HG03097 (cell line): ENCODE data around the gene REM1.
"Not testable (repeated sequence)": the region's sequence is repeated elsewhere in the genome, so short reads cannot be mapped to it uniquely, and the experiment has no call there.

Source experiments
- ATAC-seq: cut with Tn5 transposase; IDR thresholded peaks from one replicate; pipeline ENCODE4 v1.9.1; 2021; ENCODE audit not compliant: unreplicated experiment, low FRiP score

REM1 gene, protein sequence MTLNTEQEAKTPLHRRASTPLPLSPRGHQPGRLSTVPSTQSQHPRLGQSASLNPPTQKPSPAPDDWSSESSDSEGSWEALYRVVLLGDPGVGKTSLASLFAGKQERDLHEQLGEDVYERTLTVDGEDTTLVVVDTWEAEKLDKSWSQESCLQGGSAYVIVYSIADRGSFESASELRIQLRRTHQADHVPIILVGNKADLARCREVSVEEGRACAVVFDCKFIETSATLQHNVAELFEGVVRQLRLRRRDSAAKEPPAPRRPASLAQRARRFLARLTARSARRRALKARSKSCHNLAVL

DNA sequence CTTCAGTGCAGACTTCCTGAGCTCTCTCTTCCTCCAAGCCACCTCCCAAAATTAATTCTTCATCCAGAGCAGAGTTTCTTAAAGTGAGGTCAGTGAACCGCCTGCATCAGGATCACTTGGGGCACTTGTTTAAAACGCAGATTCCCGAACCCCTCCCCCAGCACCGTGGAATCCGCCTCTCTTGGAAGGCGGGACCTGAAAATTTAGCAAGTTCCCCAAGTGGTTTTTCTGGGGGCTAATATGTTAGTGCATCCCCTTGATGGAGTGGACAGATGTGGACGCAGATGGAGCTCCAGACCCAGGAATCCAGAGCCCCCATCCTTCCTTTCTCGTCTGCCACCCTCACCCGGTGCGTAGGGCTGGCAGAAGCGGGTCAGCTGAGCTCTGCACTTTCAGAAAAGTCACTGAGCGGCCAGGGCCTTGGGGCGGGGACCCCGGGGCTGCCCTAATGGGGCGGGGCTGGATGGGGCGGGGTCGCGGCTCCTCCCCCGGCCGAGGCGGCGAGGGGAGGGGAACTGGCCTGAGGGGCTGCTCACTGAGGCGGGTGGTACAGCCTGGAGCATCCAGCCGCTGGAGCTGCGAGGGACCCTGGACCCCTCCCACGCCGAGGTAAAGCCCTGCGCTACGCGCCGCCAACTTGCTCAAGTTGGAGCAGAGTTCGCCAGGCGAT is at the start of gene REM1, which contains the start of gene DEFB124:
REM1 (plus strand) TSS at position 531 of the 670 bp plus-strand sequence. CDS start 1,158 bp downstream, outside the sequence.
DEFB124 (minus strand) TSS at position 370 of the 670 bp plus-strand sequence. CDS start 2,114 bp downstream, outside the sequence.
- no peak for ATAC-seq

DNA sequence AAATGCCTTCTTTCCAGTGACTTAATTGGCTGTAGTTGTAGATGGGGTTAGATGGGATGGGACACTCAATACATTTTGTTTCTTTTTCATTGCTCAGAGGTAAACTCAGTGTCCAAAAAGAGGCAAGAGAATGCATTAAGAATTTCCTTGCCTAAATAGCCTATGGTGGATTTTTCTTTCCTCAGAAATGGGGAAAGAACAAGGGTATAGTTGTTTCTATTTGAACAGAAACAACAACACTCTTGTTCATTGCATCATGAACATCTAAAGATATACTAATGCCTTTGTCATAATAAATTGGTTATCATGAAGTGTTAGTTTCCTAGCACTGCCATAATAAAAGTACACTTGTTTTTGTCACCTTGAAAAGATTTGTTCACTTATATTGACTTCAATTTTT is 49.3 kb upstream of the REM1 start:
- ATAC-seq = no peak

DNA sequence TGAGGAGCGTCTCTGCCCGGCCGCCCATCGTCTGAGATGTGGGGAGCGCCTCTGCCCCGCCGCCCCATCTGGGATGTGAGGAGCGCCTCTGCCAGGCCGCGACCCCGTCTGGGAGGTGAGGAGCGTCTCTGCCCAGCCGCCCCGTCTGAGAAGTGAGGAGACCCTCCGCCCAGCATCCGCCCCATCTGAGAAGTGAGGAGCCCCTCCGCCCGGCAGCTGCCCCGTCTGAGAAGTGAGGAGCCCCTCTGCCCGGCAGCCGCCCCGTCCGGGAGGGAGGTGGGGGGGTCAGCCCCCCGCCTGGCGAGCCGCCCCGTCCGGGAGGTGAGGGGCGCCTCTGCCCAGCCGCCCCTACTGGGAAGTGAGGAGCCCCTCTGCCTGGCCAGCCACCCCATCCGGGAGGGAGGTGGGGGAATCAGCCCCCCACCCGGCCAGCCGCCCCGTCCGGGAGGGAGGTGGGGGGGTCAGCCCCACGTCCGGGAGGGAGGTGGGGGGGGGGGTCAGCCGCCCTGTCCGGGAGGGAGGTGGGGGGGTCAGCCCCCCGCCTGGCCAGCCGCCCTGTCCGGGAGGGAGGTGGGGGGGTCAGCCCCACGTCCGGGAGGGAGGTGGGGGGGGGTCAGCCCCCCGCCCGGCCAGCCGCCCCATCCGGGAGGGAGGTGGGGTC is 48.1 kb upstream of the REM1 start:
- ATAC-seq = not testable (repeated sequence)

DNA sequence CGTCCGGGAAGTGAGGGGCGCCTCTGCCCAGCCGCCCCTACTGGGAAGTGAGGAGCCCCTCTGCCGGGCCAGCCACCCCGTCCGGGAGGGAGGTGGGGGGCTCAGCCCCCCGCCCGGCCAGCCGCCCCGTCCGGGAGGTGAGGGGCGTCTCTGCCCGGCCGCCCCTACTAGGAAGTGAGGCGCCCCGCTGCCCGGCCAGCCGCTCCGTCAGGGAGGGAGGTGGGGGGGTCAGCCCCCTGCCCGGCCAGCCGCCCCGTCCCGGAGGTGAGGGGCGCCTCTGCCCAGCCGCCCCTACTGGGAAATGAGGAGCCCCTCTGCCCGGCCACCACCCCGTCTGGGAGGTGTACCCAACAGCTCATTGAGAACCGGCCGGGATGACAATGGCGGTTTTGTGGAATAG is 47.5 kb upstream of the REM1 start:
- ATAC-seq = not testable (repeated sequence)

DNA sequence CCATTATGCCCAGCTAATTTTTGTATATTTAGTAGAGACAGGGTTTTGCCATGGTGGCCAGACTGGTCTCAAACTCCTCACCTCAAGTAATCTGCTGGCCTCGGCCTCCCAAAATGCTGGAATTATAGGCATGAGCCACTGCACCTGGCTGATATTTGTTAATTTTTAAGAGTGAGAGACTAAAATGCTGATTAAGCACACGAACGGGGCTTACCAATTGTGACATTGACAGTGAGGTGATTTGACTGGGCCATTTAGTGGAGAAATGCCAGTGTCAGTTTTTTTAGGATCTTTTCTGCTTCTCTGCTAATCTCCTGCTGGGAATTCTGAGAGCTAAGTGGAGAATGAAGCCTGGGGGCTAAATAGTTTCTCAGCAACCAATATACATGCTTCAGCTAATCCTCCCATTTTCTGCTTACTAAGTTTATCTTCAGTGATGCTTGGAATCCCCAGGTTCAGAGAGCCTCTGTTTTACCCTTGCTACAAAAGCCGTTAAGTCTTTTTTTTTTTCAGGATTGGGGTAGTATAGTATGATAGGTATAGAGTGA is 44.4 kb upstream of the REM1 start:
- ATAC-seq = no peak

DNA sequence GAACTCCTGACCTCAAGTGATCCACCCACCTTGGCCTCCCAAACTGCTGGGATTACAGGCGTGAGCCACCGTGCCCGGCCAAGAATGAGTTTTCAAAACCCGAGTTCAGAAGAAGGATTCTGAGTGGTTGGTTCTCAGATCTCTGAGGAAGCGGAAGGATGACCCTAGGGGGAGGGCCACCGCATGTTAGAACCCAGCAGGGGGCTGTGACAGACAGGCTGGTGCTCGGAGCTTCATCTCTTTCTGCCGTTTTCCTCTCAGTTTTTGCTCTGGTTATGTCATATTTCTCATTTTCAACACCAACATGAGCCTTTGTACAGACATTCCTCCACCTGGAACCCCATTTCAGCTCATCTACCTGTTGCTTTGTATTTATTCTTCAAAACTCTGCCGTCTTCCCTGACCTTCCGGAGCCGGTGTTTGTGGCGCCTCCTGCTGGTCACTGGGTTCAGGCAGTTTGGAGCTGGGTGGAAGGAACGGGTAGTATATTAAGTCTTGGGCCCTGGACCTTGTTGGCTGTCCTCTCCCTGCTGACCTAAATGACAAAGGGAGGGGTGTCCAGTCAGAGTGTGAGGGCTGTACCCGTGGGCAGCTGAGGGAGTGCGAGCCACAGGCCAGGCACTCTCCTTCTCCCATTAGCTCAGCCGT is 35.0 kb upstream of the REM1 start, which contains the start of gene DEFB123:
DEFB123 (plus strand) TSS at position 621 of the 648 bp plus-strand sequence. CDS start 67 bp downstream, outside the sequence.
- no peak for ATAC-seq

DNA sequence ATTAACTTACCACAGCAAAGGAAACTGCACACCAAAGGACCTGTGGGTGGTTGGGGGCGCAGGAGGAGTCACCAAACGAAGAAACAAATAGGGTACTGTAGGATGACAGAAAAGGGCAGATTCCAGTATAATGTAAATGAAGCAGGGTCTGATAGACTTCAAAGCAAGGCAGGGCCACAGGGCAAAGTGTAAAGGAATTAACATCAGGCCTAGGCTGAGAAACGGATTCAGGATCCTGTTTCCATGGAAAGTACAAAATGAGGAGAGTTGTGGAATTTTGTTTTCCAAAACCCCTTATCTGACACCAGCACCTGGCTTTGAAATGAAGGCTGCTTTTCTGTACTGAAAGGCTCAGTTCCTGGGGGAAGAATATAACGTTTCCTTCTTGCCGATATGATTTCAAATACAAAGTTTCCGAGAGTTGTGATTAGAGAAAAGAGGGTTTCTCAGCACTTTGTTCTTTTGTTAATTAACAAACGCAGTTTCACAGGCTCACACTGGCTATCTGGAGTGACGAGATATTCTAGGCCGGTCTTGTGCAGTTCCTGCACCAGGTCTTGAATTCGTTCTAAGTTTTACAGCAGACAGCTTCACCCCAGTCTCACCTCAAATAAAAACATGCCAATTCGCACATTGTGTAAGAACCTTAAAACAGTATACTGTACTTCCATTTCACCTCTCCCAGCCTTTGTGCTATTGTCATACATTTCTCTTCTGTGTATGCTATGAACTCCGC is 28.8 kb upstream of the REM1 start:
- no peak for ATAC-seq

DNA sequence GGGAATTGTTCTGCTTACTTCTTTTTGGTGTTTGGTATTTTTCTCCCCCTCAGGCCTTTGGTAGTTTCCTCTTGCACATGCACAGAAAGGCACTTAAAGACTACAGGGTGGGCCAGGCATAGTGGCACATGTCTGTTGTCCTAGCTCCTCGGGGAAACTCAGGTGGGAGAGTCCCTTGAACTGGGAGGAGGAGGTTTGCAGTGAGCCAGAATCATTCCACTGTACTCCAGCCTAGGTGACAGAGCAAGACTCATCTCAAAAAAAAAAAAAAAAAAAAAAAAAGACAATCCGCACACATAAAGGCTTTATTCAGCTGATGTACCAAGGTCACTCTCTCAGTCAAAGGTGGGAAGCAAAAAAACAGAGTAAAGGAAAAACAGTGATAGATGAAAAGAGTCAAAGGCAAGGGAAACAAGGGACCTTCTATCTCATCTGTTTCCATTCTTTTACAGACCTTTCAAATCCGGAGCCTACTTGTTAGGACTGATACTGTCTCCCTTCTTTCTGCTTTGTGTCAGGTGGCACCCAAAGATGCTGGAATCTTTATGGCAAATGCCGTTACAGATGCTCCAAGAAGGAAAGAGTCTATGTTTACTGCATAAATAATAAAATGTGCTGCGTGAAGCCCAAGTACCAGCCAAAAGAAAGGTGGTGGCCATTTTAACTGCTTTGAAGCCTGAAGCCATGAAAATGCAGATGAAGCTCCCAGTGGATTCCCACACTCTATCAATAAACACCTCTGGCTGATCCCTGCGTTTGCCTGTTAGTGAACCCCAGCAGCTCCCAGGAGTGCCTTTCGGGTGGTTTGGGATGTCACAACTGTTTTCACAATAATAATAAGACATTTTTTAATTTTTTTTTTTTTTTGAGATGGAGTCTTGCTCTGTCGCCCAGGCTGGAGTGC is 25.3 kb upstream of the REM1 start:
- ATAC-seq = no peak

DNA sequence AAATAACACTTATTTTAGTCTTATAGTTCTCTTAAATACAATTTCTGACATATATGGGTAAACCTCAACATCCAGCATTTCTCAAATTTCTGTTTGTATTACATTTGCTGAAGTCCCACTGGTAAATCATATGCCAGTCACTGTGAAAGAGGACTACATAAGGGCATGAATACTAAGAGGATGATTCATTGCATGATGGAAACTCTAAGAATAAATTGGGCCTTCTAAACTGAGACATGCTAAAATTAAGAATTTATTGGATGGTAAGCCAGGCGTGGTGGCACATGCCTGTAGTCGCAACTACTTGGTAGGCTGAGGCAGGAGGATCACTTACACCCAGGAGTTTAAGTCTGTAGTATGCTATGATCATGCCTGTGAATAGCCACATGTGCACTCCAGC is 22.5 kb upstream of the REM1 start:
- ATAC-seq = no peak

DNA sequence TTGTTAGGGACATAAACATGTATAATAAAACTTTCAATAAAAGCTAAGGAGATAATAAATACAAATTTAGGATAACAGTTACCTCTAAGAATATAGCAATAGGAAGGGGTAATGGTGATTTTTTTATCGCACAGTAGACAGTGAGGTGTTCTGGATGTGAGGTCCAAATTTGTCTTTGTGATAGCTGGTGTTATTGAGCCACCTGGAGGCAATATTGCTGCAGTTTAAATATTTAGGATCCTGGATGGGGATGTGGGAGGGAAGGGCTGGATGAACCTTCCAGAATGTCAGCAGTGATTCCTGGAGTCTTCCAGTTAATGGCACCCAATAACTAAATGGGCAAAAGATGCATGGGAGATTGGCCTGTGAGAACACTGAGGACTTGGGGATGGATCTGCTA is 20.7 kb upstream of the REM1 start:
- no peak for ATAC-seq

DNA sequence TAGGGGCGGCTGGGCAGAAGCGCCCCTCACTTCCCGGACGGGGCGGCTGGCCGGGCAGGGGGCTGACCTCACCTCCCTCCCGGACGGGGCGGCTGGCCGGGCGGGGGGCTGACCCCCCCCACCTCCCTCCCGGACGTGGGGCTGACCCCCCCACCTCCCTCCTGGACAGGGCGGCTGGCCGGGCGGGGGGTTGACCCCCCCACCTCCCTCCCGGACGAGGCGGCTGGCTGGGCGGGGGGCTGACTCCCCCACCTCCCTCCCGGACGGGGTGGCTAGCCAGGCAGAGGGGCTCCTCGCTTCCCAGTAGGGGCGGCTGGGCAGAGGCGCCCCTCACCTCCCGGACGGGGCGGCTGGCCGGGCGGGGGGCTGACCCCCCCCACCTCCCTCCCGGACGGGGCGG is 4.1 kb upstream of the REM1 start:
- not testable (repeated sequence) for ATAC-seq

DNA sequence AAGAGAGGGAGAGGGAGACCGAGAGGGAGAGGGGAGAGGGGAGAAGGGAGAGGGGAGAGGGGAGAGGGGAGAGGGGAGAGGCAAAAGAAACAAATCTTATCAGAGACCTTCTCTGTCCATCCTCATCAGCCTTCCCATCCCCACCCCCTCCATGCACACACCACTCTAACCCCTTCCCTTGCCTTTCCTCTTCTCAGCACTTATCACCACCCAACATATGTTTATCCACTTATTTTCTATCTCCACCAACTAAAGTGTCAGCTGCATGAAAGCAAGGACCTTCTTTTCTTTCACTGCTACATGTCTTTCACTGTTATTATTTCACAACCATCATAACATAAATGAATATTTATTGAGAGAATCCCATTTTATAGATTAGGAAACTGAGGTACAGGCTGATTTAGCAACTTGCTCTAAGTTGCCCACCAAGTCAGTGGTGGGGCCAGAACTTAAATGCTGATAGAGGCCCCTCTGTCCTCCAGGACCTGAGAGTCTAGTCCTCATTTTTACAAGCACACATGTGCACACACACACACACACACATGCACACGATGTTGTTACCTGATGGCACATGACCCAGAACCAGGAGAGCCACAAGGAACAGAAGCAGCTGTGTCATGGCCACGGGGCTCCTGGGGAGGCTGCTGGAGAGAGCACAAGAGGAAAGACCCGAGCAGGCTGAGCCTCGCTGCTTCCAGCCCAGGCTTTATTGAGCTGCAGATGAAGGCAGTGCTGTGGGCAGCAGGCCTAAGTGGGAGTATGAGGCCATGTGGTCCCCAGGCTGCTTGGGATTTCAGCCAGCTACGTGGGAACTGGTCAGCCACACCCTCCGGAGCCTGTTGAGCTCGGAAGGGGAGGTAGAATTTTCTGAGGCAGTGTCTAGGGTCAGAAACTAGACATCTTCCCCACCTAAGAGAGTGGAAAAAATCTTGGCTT is 2.4 kb upstream of the REM1 start:
- ATAC-seq = no peak

DNA sequence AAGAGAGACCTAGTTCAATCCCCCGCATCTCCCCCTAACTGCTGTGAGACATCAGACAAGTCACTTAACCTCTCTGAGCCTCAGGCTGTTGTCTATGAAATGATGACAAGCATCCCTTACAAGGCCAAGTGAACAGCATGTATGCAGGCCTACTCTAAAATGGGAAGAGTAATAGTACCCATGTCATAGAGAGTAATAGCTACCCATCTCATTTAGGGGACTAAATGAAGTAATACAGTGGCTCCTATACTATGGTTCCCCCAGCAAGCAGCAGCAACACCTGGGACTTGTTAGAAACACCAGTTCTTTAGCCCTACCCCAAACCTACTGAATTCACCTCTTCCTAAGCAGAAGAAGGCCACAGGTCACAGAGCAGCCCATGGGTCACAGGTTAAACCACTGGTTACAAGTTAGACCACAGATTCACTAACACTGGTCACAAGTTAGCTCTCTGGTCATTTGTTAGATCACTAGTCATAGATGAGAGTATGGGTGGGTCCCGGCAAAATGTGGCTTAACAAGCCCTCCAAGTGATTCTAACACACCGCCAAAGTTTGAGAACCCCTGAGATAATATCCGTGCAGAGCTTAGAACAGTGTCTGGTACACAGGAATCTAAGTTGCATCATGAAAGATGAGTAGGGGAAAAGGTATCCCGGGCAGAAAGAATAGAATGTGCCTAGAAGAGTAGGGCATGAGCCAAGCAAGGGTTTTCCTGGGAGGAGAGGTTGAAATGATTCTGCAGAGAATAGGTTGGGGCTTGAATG is 1.6 kb upstream of the REM1 start:
- ATAC-seq = no peak

DNA sequence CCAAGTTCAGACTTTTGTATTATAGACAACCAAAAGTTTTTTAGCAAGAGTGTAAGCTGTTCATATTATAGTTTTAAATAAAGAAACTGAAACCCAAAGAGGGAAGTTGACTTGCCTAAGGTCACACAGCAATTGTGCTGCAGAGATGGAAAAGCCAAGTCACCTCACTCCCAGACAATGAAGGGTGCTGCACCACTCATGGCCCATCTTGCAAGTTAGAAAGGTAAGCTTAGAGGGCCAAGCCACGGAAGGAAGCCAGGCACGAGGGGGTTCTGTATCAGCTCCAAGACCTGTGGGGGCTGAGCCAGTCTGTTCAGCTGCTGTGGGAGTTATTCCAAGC is 1.0 kb upstream of the REM1 start:
- no peak for ATAC-seq

DNA sequence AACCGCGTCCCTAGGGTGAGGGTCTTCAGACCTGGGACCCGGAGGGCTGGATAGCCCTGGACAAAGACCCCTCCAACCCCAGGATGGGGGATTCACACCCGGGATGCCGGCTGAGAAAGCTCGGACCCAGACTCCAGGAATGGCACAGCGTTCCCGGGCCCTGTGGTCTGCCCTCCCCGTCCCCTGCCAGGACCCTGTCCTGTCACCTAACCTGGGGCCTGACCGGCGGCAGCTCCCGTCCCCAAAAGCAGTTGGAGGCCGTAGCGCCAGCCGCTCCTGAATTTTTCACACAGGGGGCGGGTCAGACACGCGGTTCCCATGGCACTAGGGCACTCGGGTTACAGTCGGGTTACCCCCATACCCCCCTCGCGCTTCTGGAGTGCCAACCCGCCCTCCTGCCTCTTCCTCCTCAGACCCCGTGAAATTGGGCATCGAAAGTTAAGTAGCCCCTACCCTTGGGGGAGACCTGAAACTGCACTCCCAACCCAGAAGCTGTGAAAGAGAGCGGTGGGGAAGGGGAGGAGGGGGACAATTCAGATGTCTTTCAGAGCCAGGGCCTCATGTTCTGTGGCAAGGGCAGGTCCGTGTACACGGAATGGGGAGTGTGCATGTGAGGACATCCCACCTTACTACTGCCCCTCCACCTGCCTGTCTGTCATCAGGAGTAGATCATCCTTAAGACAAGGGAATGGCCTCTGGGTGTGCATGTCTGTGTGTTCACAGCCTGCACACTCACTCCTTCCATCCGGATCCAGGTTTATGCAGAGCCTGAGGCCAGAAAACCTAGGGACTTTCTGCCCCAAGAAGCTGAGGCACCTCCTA is 595 bp downstream of the REM1 start:
- no peak for ATAC-seq

DNA sequence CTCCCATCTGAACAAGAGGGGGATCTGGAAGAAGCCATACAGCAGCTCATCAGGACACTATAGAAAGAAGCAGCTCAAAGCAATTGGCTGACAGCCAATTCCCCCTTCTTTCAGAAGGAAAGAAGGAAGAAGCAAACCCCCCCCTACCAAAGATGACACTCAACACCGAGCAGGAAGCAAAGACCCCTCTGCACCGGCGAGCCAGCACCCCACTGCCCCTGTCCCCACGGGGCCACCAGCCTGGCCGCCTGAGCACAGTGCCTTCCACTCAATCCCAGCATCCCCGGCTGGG is 1.2 kb downstream of the REM1 start:
- ATAC-seq = no peak
